Natural killer cell treated with Interleukin-12 subunit alpha and Interleukin-12 subunit beta and Interleukin-15 and Interleukin-18, amount 100 ng/mL, for 72 hours (primary cell): Measurements from ENCODE around the gene C3orf20. TPM values are rescaled to one million over a fixed set of nuclear protein-coding genes. Genes with fewer than 3 reads are reported as not detected.

Source experiments
- total RNA-seq, 2 donors: library from RNA; stranded (reverse); gene quantifications; one replicate each; pipeline ENCODE4 v1.2.3, GENCODE V29; 2022

C3orf20 gene
- total RNA-seq, 2 donors from 2014 or later: 0.93 TPM; not detected in 1

Other genes with a start within 250 kb of the C3orf20 start
- gene GRIP2, start 134.8 kb upstream of the C3orf20 start, total RNA-seq: not detected
- gene CCDC174, start 23.4 kb upstream of the C3orf20 start, total RNA-seq: 10 to 100 TPM; 21.7 to 27.0 TPM
- not detected for gene FGD5, start 143.8 kb downstream of the C3orf20 start, total RNA-seq